ENCODE measurements around the gene CRYM.

CRYM gene

GRCh38 chr16:21242756-21243155 lies 35.3 kb downstream of the CRYM start:
- DNase-seq: no peak

- DNase-seq: no peak
Observed at GRCh38 chr16:21239646-21240045, 38.4 kb downstream of the CRYM start.

GRCh38 chr16:21236831-21237230 lies 41.3 kb downstream of the CRYM start:
- DNase-seq: no peak

- DNase-seq: no peak
Observed at GRCh38 chr16:21235199-21235585, 42.9 kb downstream of the CRYM start.

GRCh38 chr16:21233521-21234150 lies 44.5 kb downstream of the CRYM start, which contains the start of gene ANKS4B:
Gene ANKS4B (plus strand): TSS chr16:21233699. CDS start chr16:21233738, 39 bp downstream.
- no peak for DNase-seq

- DNase-seq: no peak
Observed at GRCh38 chr16:21233045-21233520, 45.0 kb downstream of the CRYM start.

GRCh38 chr16:21228361-21228872 lies 49.7 kb downstream of the CRYM start:
- no peak for DNase-seq

GRCh38 chr16:21227866-21228265 lies 50.2 kb downstream of the CRYM start:
- no peak for DNase-seq

GRCh38 chr16:21226749-21227148 lies 51.3 kb downstream of the CRYM start:
- no peak for DNase-seq

GRCh38 chr16:21224800-21225199 lies 53.3 kb downstream of the CRYM start:
- no peak for DNase-seq

GRCh38 chr16:21223787-21224186 lies 54.3 kb downstream of the CRYM start:
- no peak for DNase-seq

- DNase-seq: no peak
Observed at GRCh38 chr16:21222495-21223337, 55.4 kb downstream of the CRYM start.

GRCh38 chr16:21219551-21219950 lies 58.5 kb downstream of the CRYM start:
- DNase-seq: no peak

- DNase-seq: no peak
Observed at GRCh38 chr16:21218153-21218552, 59.9 kb downstream of the CRYM start.

- DNase-seq: no peak
Observed at GRCh38 chr16:21217121-21217520, 61.0 kb downstream of the CRYM start.

- no peak for DNase-seq
Observed at GRCh38 chr16:21214086-21214485, 64.0 kb downstream of the CRYM start.

GRCh38 chr16:21211486-21211885 lies 66.6 kb downstream of the CRYM start, which contains the start of gene ZP2:
Gene ZP2 (minus strand): TSS chr16:21211574. CDS start chr16:21211547, 27 bp downstream.
- DNase-seq: no peak
